Activated CD4-positive, CD25-positive, alpha-beta regulatory T cell treated with anti-CD3 and anti-CD28 coated beads, Interleukin-2, amount 50 U/mL, for 72 hours (primary cell): ENCODE measurements around the gene PLEKHF1.
A peak's percentile ranks its signal among the peaks of the same experiment; 100 is the strongest.

Experiments used
- DNase-seq: peaks from one replicate; pipeline ENCODE4 v3.0.0; 2021

PLEKHF1 gene

GRCh38 chr19:29680447-29680846, 15.2 kb downstream of the PLEKHF1 start:
- peak; percentile 75 for DNase-seq

- no peak for DNase-seq
These were observed 15.7 kb downstream of the PLEKHF1 start for GRCh38 chr19:29680937-29681336.

GRCh38 chr19:29681422-29682235, 16.4 kb downstream of the PLEKHF1 start:
- no peak for DNase-seq

- DNase-seq: no peak
These were observed 17.1 kb downstream of the PLEKHF1 start for GRCh38 chr19:29682236-29682895.

- no peak for DNase-seq
These were observed 17.7 kb downstream of the PLEKHF1 start for GRCh38 chr19:29683009-29683408.

GRCh38 chr19:29685326-29685725, 20.1 kb downstream of the PLEKHF1 start:
- DNase-seq: no peak

- DNase-seq: no peak
These were observed 21.1 kb downstream of the PLEKHF1 start for GRCh38 chr19:29686285-29686805.

- DNase-seq: no peak
These were observed 22.1 kb downstream of the PLEKHF1 start for GRCh38 chr19:29687244-29687896.

GRCh38 chr19:29687897-29688728, 22.9 kb downstream of the PLEKHF1 start:
- DNase-seq: no peak

- peak; percentile 53 for DNase-seq
These were observed 25.6 kb downstream of the PLEKHF1 start for GRCh38 chr19:29690842-29691241.

- no peak for DNase-seq
These were observed 28.9 kb downstream of the PLEKHF1 start for GRCh38 chr19:29694161-29694560.

- peak; percentile 81 for DNase-seq
These were observed 29.7 kb downstream of the PLEKHF1 start for GRCh38 chr19:29694669-29695627.

- DNase-seq: no peak
These were observed 30.7 kb downstream of the PLEKHF1 start for GRCh38 chr19:29695765-29696564.

GRCh38 chr19:29696565-29696846, 31.2 kb downstream of the PLEKHF1 start:
- no peak for DNase-seq

GRCh38 chr19:29697523-29698261, 32.4 kb downstream of the PLEKHF1 start:
- no peak for DNase-seq

GRCh38 chr19:29699861-29700260, 34.6 kb downstream of the PLEKHF1 start:
- no peak for DNase-seq

- no peak for DNase-seq
These were observed 35.2 kb downstream of the PLEKHF1 start for GRCh38 chr19:29700498-29700897.

- DNase-seq: no peak
These were observed 37.1 kb downstream of the PLEKHF1 start for GRCh38 chr19:29702161-29702962.

GRCh38 chr19:29702963-29703320, 37.7 kb downstream of the PLEKHF1 start:
- DNase-seq: no peak
